Measurements from ENCODE around the gene NKTR. TPM values are rescaled to one million over a fixed set of nuclear protein-coding genes. Genes with fewer than 3 reads are reported as not detected.

NKTR gene
- total and polyA plus RNA-seq, 2 of the 13 experiments (the other 11 are each of a cell fraction or from before 2014, with no cell fraction given), result 41.3 to 59.6 TPM

- TF ChIP-seq ZNF841 (CRISPR knock-in tag; IDR thresholded peaks at IDR 0.05; ENCODE audit: borderline replicate concordance) (0 out of 2 replicates have a peak, but pooled peaks have one; percentile 66), ZMAT3 (CRISPR knock-in tag; conservative IDR thresholded peaks at IDR 0.05) (no peak; the same call in 1 of the 2 replicates), U2AF1 (optimal IDR thresholded peaks at IDR 0.05; ENCODE audit: low read depth, low read length) (no peak), ZBTB42 (CRISPR knock-in tag; IDR thresholded peaks at IDR 0.05) (no peak), ZNF75D (CRISPR knock-in tag; IDR thresholded peaks at IDR 0.05; ENCODE audit: borderline replicate concordance) (no peak), ZNF281 (CRISPR knock-in tag; IDR thresholded peaks at IDR 0.05; ENCODE audit: borderline replicate concordance) (peak; percentile 90), KMT2B (CRISPR knock-in tag; IDR thresholded peaks at IDR 0.05) (peak; percentile 86), ZFX (CRISPR knock-in tag; IDR thresholded peaks at IDR 0.05; ENCODE audit: low read depth) (peak; percentile 97), ZSCAN9 (CRISPR knock-in tag; IDR thresholded peaks at IDR 0.05; ENCODE audit: borderline replicate concordance) (peak; percentile 74; the same call in 1 of the 2 replicates), ZIK1 (CRISPR knock-in tag; IDR thresholded peaks at IDR 0.05; ENCODE audit: borderline replicate concordance, low read depth) (no peak), NR2C2 (CRISPR knock-in tag; IDR thresholded peaks at IDR 0.05; ENCODE audit: borderline replicate concordance) (peak; percentile 75; the same call in 1 of the 2 replicates), SAFB2 (CRISPR knock-in tag; IDR thresholded peaks at IDR 0.05; ENCODE audit: borderline replicate concordance, low read depth) (peak; percentile 71), SAP130 (CRISPR knock-in tag; IDR thresholded peaks at IDR 0.05; ENCODE audit: low read depth) (peak; percentile 84), NFATC3 (CRISPR knock-in tag; IDR thresholded peaks at IDR 0.05) (0 out of 2 replicates have a peak, but pooled peaks have one; percentile 49), TIGD3 (CRISPR knock-in tag; IDR thresholded peaks at IDR 0.05; ENCODE audit: borderline replicate concordance) (no peak), ZBTB1 (CRISPR knock-in tag; IDR thresholded peaks at IDR 0.05; ENCODE audit: borderline replicate concordance) (no peak), IRF2 (CRISPR knock-in tag; IDR thresholded peaks at IDR 0.05) (peak; percentile 76), ZNF720 (CRISPR knock-in tag; IDR thresholded peaks at IDR 0.05) (no peak), PHF8 (CRISPR knock-in tag; IDR thresholded peaks at IDR 0.05) (peak; percentile 96), STAT6 (CRISPR knock-in tag; IDR thresholded peaks at IDR 0.05; ENCODE audit: borderline replicate concordance) (0 out of 2 replicates have a peak, but pooled peaks have one; percentile 37), ZNF441 (CRISPR knock-in tag; IDR thresholded peaks at IDR 0.05; ENCODE audit: borderline replicate concordance) (no peak; the same call in 1 of the 2 replicates)
Observed at GRCh38 chr3:42600111-42600957, at the start of gene NKTR (continued).
